K562 (cell line): ENCODE measurements around the gene NPAS3. TPM values are rescaled to one million over a fixed set of nuclear protein-coding genes. Genes with fewer than 3 reads are reported as not detected.

Experiments used
- ATAC-seq: fragments of 200-7000 bp; cut with Tn5 transposase; 3 replicates; pipeline ENCODE4 v1.9.1; 2020; ENCODE audit warnings: moderate library complexity
- BruUV-seq: library from RNA; stranded (reverse); fragments of 400-500 nt; replicated peaks from 2 replicates; lab custom pipeline; 2021; lab: Mats Ljungman, UMichigan
- CTCF ChIA-PET: fragments of 300-600 bp; formaldehyde crosslinking; extraction: SDS; loops from one replicate; lab custom pipeline; 2021; ENCODE audit warnings: low intra/inter-chr PET ratio; lab: Yijun Ruan, JAX
- POLR2A ChIA-PET: fragments of 300-600, 350-650 bp; sonication (Branson Sonifier 250); formaldehyde crosslinking; extraction: SDS; loops from one replicate; lab custom pipeline; 2021; ENCODE audit warnings: antibody characterized with exemption, inconsistent platforms; lab: Yijun Ruan, JAX
- DNase-seq, 4 experiments: peaks; one replicate each; pipeline versions ENCODE4 v3.0.0 to v3.0.0-alpha.2; 2011 to 2018; ENCODE audit warnings: low spot score in 3 of 4, mixed read lengths in 3 of 4; ENCODE audit errors: extremely low read depth in 1 of 4
- FAIRE-seq: peaks from 2 replicates; lab custom pipeline; 2011; peaks lifted over from hg19 to GRCh38; lab: Jason Lieb, UNC
- H2AFZ ChIP-seq: 2 replicates; pipeline ENCODE4 v1.6.0; 2011; ENCODE audit warnings: low read depth, low read length, control low read depth, inconsistent platforms
- H3K27ac ChIP-seq: fragments of 200-600 bp; 3 replicates; pipeline ENCODE4 v1.8.0; 2011; ENCODE audit warnings: low read depth, mild to moderate bottlenecking, control low read depth, inconsistent platforms, low read length, moderate library complexity, mixed read lengths; ENCODE audit errors: extremely low read depth
- H3K27me3 ChIP-seq, 2 experiments: fragments of 300-600 bp in 1 of 2; 2 replicates in 1 of 2; 3 replicates in 1 of 2; pipeline versions ENCODE4 v1.6.0 to v1.8.0; 2011; ENCODE audit warnings: inconsistent platforms in 2 of 2, low read length in 2 of 2, mild to moderate bottlenecking in 1 of 2, mixed read lengths in 1 of 2, moderate library complexity in 1 of 2; ENCODE audit not compliant: control insufficient read depth in 2 of 2, insufficient read depth in 2 of 2
- H3K36me3 ChIP-seq: fragments of 300-600 bp; 3 replicates; pipeline ENCODE4 v1.8.0; 2011; ENCODE audit warnings: mild to moderate bottlenecking, low read length, inconsistent platforms; ENCODE audit not compliant: control insufficient read depth, insufficient read depth
- H3K4me1 ChIP-seq, 2 experiments: fragments of 200-600 bp in 1 of 2; replicated peaks in 1 of 2; 2 replicates in 1 of 2; 3 replicates in 1 of 2; pipeline versions ENCODE4 v1.5.1 to v1.8.0; 2011; ENCODE audit warnings: inconsistent platforms in 2 of 2, low read length in 2 of 2, mild to moderate bottlenecking in 1 of 2, mixed read lengths in 1 of 2, moderate library complexity in 1 of 2; ENCODE audit not compliant: control insufficient read depth in 2 of 2, insufficient read depth in 2 of 2
- H3K4me2 ChIP-seq: 2 replicates; pipeline ENCODE4 v1.6.1; 2011; ENCODE audit warnings: low read length, control low read depth, inconsistent platforms, mixed read lengths; ENCODE audit not compliant: insufficient read depth
- H3K4me3 ChIP-seq: fragments of 200-600 bp; sonication (generic), shearing (Covaris generic); 2 replicates; pipeline ENCODE4 v1.5.1; 2016; ENCODE audit warnings: control low read depth, inconsistent platforms
- H3K79me2 ChIP-seq: fragments of 200-600 bp; 3 replicates; pipeline ENCODE4 v1.8.0; 2011; ENCODE audit warnings: low read length, inconsistent platforms; ENCODE audit not compliant: control insufficient read depth, insufficient read depth
- H3K9ac ChIP-seq, 2 experiments: 2 replicates each; pipeline versions ENCODE4 v1.6.0 to v1.6.1; 2011; ENCODE audit warnings: low read depth in 2 of 2, low read length in 2 of 2, control low read depth in 1 of 2, inconsistent platforms in 1 of 2, mild to moderate bottlenecking in 1 of 2, mixed read lengths in 1 of 2; ENCODE audit not compliant: insufficient read depth in 1 of 2
- H3K9me1 ChIP-seq: one replicate; pipeline ENCODE4 v1.6.0; 2011; ENCODE audit warnings: inconsistent platforms, mild to moderate bottlenecking, low read length, moderate library complexity; ENCODE audit not compliant: control insufficient read depth, insufficient read depth
- H3K9me3 ChIP-seq: replicated peaks from 2 replicates; pipeline ENCODE4 v1.5.1; 2011; ENCODE audit warnings: low read depth, low read length, inconsistent platforms; ENCODE audit not compliant: control insufficient read depth, insufficient read depth
- H4K20me1 ChIP-seq: replicated peaks from 2 replicates; pipeline ENCODE4 v1.6.1; 2011; ENCODE audit warnings: low read length, inconsistent platforms, mixed read lengths; ENCODE audit not compliant: control insufficient read depth, insufficient read depth
- CREBBP ChIP-seq: IDR thresholded peaks from one replicate; pipeline ENCODE4 v1.6.1; 2012; ENCODE audit warnings: low read depth, mild to moderate bottlenecking, control low read depth, inconsistent platforms, low read length
- E2F4 ChIP-seq: sonication (generic); formaldehyde crosslinking; IDR thresholded peaks from 2 replicates; pipeline ENCODE4 v1.8.0; 2022; ENCODE audit warnings: mild to moderate bottlenecking, low read depth, missing genetic modification reagents
- HLTF ChIP-seq: fragments of 450-650 bp; IDR thresholded peaks from 2 replicates; pipeline ENCODE4 v1.6.1; 2016
- MBD2 ChIP-seq: sonication (generic); IDR thresholded peaks from 2 replicates; pipeline ENCODE4 v1.6.1; 2016; ENCODE audit warnings: low read depth, borderline replicate concordance
- NFATC3 ChIP-seq: fragments of 450-650 bp; IDR thresholded peaks from 2 replicates; pipeline ENCODE4 v1.6.1; 2017; ENCODE audit warnings: mild to moderate bottlenecking
- NFXL1 ChIP-seq: fragments of 450-650 bp; formaldehyde crosslinking; IDR thresholded peaks from 2 replicates; pipeline ENCODE4 v1.4.0; 2021; ENCODE audit warnings: mild to moderate bottlenecking
- PCBP2 ChIP-seq: fragments of 200-400 bp; formaldehyde crosslinking; IDR thresholded peaks from 2 replicates; pipeline ENCODE4 v1.6.1; 2018; ENCODE audit warnings: low read length, low read depth, mild to moderate bottlenecking, moderate library complexity; ENCODE audit not compliant: poor library complexity, severe bottlenecking
- RCOR1 ChIP-seq, 2 experiments: IDR thresholded peaks; 2 replicates each; pipeline ENCODE4 v1.6.1; 2012; ENCODE audit warnings: low read depth in 2 of 2, low read length in 2 of 2, borderline replicate concordance in 1 of 2, improper control_type of control experiment in 1 of 2
- RFX7 ChIP-seq: fragments of 250-450 bp; sonication (Bioruptor Pico); IDR thresholded peaks from 2 replicates; pipeline ENCODE4 v1.5.1; 2021; ENCODE audit warnings: mild to moderate bottlenecking
- SPI1 ChIP-seq: IDR thresholded peaks from 2 replicates; pipeline ENCODE4 v1.6.1; 2011; ENCODE audit warnings: low read depth, low read length, control low read depth, borderline replicate concordance
- TCF3 ChIP-seq: sonication (generic); formaldehyde crosslinking; IDR thresholded peaks from 2 replicates; pipeline ENCODE4 v1.4.0; 2020; ENCODE audit warnings: mild to moderate bottlenecking, missing genetic modification reagents
- TCF7 ChIP-seq: sonication (generic); IDR thresholded peaks from 2 replicates; pipeline ENCODE4 v1.6.1; 2016; ENCODE audit warnings: antibody characterized with exemption, borderline replicate concordance
- ZNF324 ChIP-seq: fragments of 250-450 bp; sonication (Bioruptor Pico); IDR thresholded peaks from 2 replicates; pipeline ENCODE4 v1.4.0; 2020; ENCODE audit warnings: mild to moderate bottlenecking
- ZNF77 ChIP-seq: fragments of 250-450 bp; sonication (Bioruptor Pico); IDR thresholded peaks from 2 replicates; pipeline ENCODE4 v1.5.0; 2020
- WGBS: fragments of 100-300 bp; shearing (Covaris generic); methylation state at CpG from one replicate; pipeline ENCODE4 v1.1.6; 2016; ENCODE audit warnings: low coverage, mixed read lengths; ENCODE audit not compliant: insufficient coverage; ENCODE audit errors: missing lambda C conversion rate; 5-methylcytosine and 5-hydroxymethylcytosine counted together
- in situ Hi-C: fragments of 300-500 bp; cut with MboI; formaldehyde crosslinking; loops from 4 replicates; pipeline ENCODE4 v1.15.0; 2018; ENCODE audit warnings: inconsistent platforms, mixed read lengths
- intact Hi-C: fragments of 100-400 bp; cut with micrococcal nuclease; formaldehyde crosslinking; loops from 2 replicates; pipeline ENCODE4 v1.14.2; 2022
- polyA plus RNA-seq, 8 experiments: library from polyadenylated mRNA; depleted of rRNA in 4 of 8; stranded (reverse) in 5 of 8; unstranded in 3 of 8; fragments of >200 nt; fragmentation: Nextera tagmentation in 2 of 8; fragmentation: Illumina TruSeq in 1 of 8; extraction: Ambion mirVana in 2 of 8; extraction: Trizol in 1 of 8; gene quantifications; 2 replicates each; pipeline versions ENCODE4 v1.2.1 to v1.2.3, GENCODE V29; 2011 to 2014; ENCODE audit warnings: inconsistent platforms in 1 of 8, missing spikeins in 1 of 8
- total RNA-seq, 7 experiments: library from RNA; depleted of rRNA in 6 of 7; stranded (reverse); fragments of >200 nt in 6 of 7; fragmentation: Illumina TruSeq in 2 of 7; extraction: Trizol in 2 of 7; gene quantifications; 2 replicates each; pipeline versions ENCODE4 v1.2.1 to v1.2.3, GENCODE V29; 2011 to 2021; ENCODE audit warnings: low replicate concordance in 1 of 7
- TF ChIP-seq, protein P1 (sequence below): fragments of 450-650 bp; formaldehyde crosslinking; IDR thresholded peaks from 2 replicates; pipeline ENCODE4 v1.4.0; 2022; ENCODE audit warnings: missing genetic modification characterization
- TF ChIP-seq, protein P2 (sequence below): sonication (generic); formaldehyde crosslinking; IDR thresholded peaks from 2 replicates; pipeline ENCODE4 v1.8.0; 2023; ENCODE audit warnings: missing genetic modification reagents, mild to moderate bottlenecking, borderline replicate concordance

Gene NPAS3
- total and polyA plus RNA-seq, 9 of the 15 experiments (the other 6 are each of a cell fraction or from before 2014, with no cell fraction given) = 0.04 TPM; not detected in 8

GRCh38 chr14:33786091-33786825 lies 847.6 kb downstream of the NPAS3 start:
- no peaks in the 10 kb centered on the region for H3K79me2 ChIP-seq
- no peak overlapping the region for H3K9ac ChIP-seq
- H3K27ac ChIP-seq = no peak overlapping the region
- H3K4me3 ChIP-seq = no peak overlapping the region
- DNase-seq (no peak), FAIRE-seq (no peak), ATAC-seq (no peak)
- POLR2A ChIA-PET = no interaction called here
- WGBS = 0% methylated on average over 4 of the region's 4 CpGs
- no peaks in the 10 kb centered on the region for H3K9me1 ChIP-seq
- no TSS peak for BruUV-seq
- peaks cover 0 to 2% of the 10 kb centered on the region in 2 experiments; a peak in 1 of 5 replicates for H3K27me3 ChIP-seq
- no peaks in the 10 kb centered on the region for H3K9me3 ChIP-seq
- CTCF ChIA-PET = no interaction called here
- H4K20me1 ChIP-seq = no peaks in the 10 kb centered on the region
- H2AFZ ChIP-seq = no peak overlapping the region
- in situ Hi-C loops (loop anchor here (25.0 kb wide), 1 partner anchor 1199 kb away; no protein-coding TSS in a partner anchor), intact Hi-C loops (no loop called here)
- H3K36me3 ChIP-seq = no peaks in the 10 kb centered on the region
- H3K4me1 ChIP-seq = no peaks in the 10 kb centered on the region; a peak in 1 of 5 replicates
- no peak overlapping the region for H3K4me2 ChIP-seq
- TF ChIP-seq NFATC3 (no peak), ZNF77 (CRISPR knock-in tag) (no peak), HLTF (no peak), RCOR1 (IDR thresholded peaks at IDR 0.05; ENCODE audit: borderline replicate concordance in 1 of 2, low read depth in 2 of 2, low read length in 2 of 2) (no peak), E2F4 (CRISPR knock-in tag) (no peak), CREBBP (no peak), ZNF324 (no peak), PCBP2 (no peak), NFXL1 (CRISPR knock-in tag) (no peak), MBD2 (no peak), TCF7 (no peak), RFX7 (CRISPR knock-in tag) (no peak), TCF3 (no peak), SPI1 (no peak)
- TF ChIP-seq, protein P1, sequence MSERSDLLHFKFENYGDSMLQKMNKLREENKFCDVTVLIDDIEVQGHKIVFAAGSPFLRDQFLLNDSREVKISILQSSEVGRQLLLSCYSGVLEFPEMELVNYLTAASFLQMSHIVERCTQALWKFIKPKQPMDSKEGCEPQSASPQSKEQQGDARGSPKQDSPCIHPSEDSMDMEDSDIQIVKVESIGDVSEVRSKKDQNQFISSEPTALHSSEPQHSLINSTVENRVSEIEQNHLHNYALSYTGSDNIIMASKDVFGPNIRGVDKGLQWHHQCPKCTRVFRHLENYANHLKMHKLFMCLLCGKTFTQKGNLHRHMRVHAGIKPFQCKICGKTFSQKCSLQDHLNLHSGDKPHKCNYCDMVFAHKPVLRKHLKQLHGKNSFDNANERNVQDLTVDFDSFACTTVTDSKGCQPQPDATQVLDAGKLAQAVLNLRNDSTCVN (CRISPR knock-in tag) = no peak
- TF ChIP-seq, protein P2, sequence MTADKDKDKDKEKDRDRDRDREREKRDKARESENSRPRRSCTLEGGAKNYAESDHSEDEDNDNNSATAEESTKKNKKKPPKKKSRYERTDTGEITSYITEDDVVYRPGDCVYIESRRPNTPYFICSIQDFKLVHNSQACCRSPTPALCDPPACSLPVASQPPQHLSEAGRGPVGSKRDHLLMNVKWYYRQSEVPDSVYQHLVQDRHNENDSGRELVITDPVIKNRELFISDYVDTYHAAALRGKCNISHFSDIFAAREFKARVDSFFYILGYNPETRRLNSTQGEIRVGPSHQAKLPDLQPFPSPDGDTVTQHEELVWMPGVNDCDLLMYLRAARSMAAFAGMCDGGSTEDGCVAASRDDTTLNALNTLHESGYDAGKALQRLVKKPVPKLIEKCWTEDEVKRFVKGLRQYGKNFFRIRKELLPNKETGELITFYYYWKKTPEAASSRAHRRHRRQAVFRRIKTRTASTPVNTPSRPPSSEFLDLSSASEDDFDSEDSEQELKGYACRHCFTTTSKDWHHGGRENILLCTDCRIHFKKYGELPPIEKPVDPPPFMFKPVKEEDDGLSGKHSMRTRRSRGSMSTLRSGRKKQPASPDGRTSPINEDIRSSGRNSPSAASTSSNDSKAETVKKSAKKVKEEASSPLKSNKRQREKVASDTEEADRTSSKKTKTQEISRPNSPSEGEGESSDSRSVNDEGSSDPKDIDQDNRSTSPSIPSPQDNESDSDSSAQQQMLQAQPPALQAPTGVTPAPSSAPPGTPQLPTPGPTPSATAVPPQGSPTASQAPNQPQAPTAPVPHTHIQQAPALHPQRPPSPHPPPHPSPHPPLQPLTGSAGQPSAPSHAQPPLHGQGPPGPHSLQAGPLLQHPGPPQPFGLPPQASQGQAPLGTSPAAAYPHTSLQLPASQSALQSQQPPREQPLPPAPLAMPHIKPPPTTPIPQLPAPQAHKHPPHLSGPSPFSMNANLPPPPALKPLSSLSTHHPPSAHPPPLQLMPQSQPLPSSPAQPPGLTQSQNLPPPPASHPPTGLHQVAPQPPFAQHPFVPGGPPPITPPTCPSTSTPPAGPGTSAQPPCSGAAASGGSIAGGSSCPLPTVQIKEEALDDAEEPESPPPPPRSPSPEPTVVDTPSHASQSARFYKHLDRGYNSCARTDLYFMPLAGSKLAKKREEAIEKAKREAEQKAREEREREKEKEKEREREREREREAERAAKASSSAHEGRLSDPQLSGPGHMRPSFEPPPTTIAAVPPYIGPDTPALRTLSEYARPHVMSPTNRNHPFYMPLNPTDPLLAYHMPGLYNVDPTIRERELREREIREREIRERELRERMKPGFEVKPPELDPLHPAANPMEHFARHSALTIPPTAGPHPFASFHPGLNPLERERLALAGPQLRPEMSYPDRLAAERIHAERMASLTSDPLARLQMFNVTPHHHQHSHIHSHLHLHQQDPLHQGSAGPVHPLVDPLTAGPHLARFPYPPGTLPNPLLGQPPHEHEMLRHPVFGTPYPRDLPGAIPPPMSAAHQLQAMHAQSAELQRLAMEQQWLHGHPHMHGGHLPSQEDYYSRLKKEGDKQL (CRISPR knock-in tag) = no peak
